Lung (tissue), 12 donors: ENCODE data around the gene C18orf54. TPM values are rescaled to one million over a fixed set of nuclear protein-coding genes. Genes with fewer than 3 reads are reported as not detected.

Experiments used
- ATAC-seq: fragments of 200-7000 bp; cut with Tn5 transposase; one replicate; pipeline ENCODE4 v1.9.1; 2020; ENCODE audit warnings: moderate number of reproducible peaks; ENCODE audit not compliant: insufficient read depth, low FRiP score
- DNase-seq, 3 donors: peaks; one replicate each; pipeline ENCODE4 v3.0.0-alpha.2; 2013 to 2017
- H3K27ac ChIP-seq, 2 donors: one replicate each; pipeline ENCODE4 v1.5.1; 2013; ENCODE audit warnings: mild to moderate bottlenecking in 2 of 2, moderate library complexity in 2 of 2, control low read depth in 1 of 2, inconsistent platforms in 1 of 2, low read depth in 1 of 2, low read length in 1 of 2
- H3K27me3 ChIP-seq, 3 donors: one replicate each; pipeline ENCODE4 v1.5.1; 2013; ENCODE audit warnings: low read length in 2 of 3; ENCODE audit not compliant: control insufficient read depth in 3 of 3, insufficient read depth in 3 of 3
- H3K36me3 ChIP-seq, 4 donors: one replicate each; pipeline ENCODE4 v1.5.1; 2013; ENCODE audit warnings: low read length in 4 of 4, mild to moderate bottlenecking in 1 of 4, moderate library complexity in 1 of 4; ENCODE audit not compliant: control insufficient read depth in 4 of 4, insufficient read depth in 4 of 4
- H3K4me1 ChIP-seq, 5 donors: one replicate each; pipeline ENCODE4 v1.5.1; 2013; ENCODE audit warnings: low read length in 5 of 5, mild to moderate bottlenecking in 2 of 5, moderate library complexity in 1 of 5; ENCODE audit not compliant: control insufficient read depth in 5 of 5, insufficient read depth in 5 of 5
- H3K4me3 ChIP-seq: one replicate; pipeline ENCODE4 v1.5.1; 2013; ENCODE audit warnings: mild to moderate bottlenecking, control low read depth, moderate library complexity
- H3K9ac ChIP-seq, 2 donors: one replicate each; pipeline ENCODE4 v1.5.1; 2013; ENCODE audit warnings: low read length in 2 of 2, control low read depth in 1 of 2; ENCODE audit not compliant: insufficient read depth in 1 of 2
- H3K9me3 ChIP-seq, 4 donors: one replicate each; pipeline ENCODE4 v1.5.1; 2013; ENCODE audit warnings: low read length in 3 of 4, mild to moderate bottlenecking in 1 of 4, moderate library complexity in 1 of 4; ENCODE audit not compliant: control insufficient read depth in 4 of 4, insufficient read depth in 3 of 4
- WGBS, 2 donors: extraction: QIAGEN DNeasy Blood & Tissue Kit; methylation state at CpG; one replicate each; pipeline ENCODE4 v1.1.7; 2013; 5-methylcytosine and 5-hydroxymethylcytosine counted together
- polyA plus RNA-seq, 2 donors: library from polyadenylated mRNA; stranded (reverse); fragments of 200-250 nt; gene quantifications; one replicate each; pipeline ENCODE4 v1.2.1, GENCODE V29; 2013
- total RNA-seq, 2 donors: library from RNA; depleted of rRNA in 1 of 2; stranded (reverse); fragments of >200 nt in 1 of 2; gene quantifications; one replicate each; pipeline ENCODE4 v1.2.1, GENCODE V29; 2014 to 2021
- TF ChIP-seq, protein P1 (sequence below): IDR thresholded peaks from 2 replicates; pipeline ENCODE4 v1.5.1; 2012; ENCODE audit warnings: mild to moderate bottlenecking; ENCODE audit errors: control extremely low read depth, extremely low read depth
- donor health status: control.
- donor health status: control.
- donor health status: Bipolar disorder and iron deficiency.
- donor health status: healthy.
- donor health status: DM: yes; HTN: yes; CAD: no.

Gene C18orf54
- total and polyA plus RNA-seq, 4 donors, result 0.49 to 11.6 (median 1.3) TPM

DNA sequence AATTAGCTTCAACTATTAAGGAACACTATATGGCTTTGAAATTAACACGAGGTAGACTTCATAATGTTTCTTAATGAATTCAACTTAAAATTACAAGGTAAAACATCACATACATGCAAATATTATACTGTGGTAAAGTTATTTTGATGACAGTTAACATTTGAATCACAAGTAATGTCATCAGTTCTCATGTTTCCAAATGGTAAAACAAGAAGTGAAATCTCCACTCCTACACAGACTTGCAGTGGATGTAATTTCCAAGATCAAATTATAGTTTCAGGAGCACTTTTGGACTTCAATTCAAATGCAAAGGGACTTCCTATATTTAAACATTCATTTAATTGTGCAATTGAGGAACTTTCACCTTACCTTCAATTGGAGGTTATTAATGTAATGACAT lies 39.1 kb downstream of the C18orf54 start:
- no peak for DNase-seq
- TF ChIP-seq, protein P1, sequence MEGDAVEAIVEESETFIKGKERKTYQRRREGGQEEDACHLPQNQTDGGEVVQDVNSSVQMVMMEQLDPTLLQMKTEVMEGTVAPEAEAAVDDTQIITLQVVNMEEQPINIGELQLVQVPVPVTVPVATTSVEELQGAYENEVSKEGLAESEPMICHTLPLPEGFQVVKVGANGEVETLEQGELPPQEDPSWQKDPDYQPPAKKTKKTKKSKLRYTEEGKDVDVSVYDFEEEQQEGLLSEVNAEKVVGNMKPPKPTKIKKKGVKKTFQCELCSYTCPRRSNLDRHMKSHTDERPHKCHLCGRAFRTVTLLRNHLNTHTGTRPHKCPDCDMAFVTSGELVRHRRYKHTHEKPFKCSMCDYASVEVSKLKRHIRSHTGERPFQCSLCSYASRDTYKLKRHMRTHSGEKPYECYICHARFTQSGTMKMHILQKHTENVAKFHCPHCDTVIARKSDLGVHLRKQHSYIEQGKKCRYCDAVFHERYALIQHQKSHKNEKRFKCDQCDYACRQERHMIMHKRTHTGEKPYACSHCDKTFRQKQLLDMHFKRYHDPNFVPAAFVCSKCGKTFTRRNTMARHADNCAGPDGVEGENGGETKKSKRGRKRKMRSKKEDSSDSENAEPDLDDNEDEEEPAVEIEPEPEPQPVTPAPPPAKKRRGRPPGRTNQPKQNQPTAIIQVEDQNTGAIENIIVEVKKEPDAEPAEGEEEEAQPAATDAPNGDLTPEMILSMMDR, result no peak
- H3K27me3 ChIP-seq, result no peaks in the 10 kb centered on the region
- H3K4me1 ChIP-seq, result no peaks in the 10 kb centered on the region
- no peak overlapping the region for H3K27ac ChIP-seq
- no peak for ATAC-seq
- 82% methylated on average over 1 of the region's 1 CpG for WGBS, 2 donors
- H3K9ac ChIP-seq, result no peak overlapping the region
- H3K9me3 ChIP-seq, result no peaks in the 10 kb centered on the region
- H3K4me3 ChIP-seq, result no peak overlapping the region
- no peaks in the 10 kb centered on the region for H3K36me3 ChIP-seq

DNA sequence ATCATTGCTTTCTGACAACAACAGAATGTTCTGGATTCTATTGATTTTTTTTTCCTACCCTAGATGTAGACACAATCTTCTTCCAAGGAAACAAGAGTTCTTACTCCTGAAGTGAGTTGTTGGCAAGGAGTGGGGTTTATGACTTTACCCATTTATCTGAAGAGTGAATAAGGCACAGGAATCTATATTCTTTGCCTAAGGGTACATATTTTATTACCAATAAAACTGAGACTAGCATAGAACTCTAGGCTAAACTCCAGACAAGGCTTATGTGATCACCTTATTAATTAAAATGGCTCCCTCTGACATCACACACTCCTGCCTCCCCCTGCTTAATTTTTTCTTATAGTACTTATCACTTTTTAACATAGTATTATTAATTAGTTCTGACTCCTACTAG lies 47.6 kb downstream of the C18orf54 start:
- Histone ChIP-seq H3K9me3 (no peaks in the 10 kb centered on the region), H3K4me3 (no peak overlapping the region), H3K36me3 (no peaks in the 10 kb centered on the region), H3K27ac (no peak overlapping the region), H3K27me3 (no peaks in the 10 kb centered on the region), H3K4me1 (no peaks in the 10 kb centered on the region), H3K9ac (no peak overlapping the region)
- TF ChIP-seq, protein P1, result no peak
- ATAC-seq, result no peak
- no peak for DNase-seq

DNA sequence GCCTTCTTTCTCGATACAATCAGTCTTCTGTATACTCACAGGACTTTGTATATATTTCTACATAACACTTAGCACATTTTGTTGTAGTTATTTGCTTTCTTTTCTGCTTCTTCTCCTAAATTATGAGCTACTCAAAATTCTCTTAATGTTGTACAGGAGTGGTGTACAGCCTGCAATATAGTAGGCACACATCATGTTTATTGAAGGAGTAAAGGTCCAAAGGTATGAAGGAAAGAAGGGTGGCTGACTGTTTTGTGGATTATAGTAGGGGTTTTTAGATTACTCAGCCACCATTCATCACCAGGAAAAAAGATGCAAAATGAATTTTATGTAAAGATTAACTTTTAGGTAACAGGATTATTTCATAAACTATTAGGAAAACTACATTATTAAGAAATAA lies 54.1 kb downstream of the C18orf54 start:
- WGBS, 2 donors, result 80 to 92% methylated on average over 1 of the region's 1 CpG
- TF ChIP-seq, protein P1, result no peak
- H3K27ac ChIP-seq, result no peak overlapping the region
- no peak overlapping the region for H3K4me3 ChIP-seq
- peaks cover 0 to 4% (median 0%) of the 10 kb centered on the region in 5 donors for H3K4me1 ChIP-seq
- no peaks in the 10 kb centered on the region for H3K27me3 ChIP-seq
- H3K9me3 ChIP-seq, result no peaks in the 10 kb centered on the region
- ATAC-seq, result no peak
- no peak overlapping the region for H3K9ac ChIP-seq
- no peaks in the 10 kb centered on the region for H3K36me3 ChIP-seq
- no peak for DNase-seq

DNA sequence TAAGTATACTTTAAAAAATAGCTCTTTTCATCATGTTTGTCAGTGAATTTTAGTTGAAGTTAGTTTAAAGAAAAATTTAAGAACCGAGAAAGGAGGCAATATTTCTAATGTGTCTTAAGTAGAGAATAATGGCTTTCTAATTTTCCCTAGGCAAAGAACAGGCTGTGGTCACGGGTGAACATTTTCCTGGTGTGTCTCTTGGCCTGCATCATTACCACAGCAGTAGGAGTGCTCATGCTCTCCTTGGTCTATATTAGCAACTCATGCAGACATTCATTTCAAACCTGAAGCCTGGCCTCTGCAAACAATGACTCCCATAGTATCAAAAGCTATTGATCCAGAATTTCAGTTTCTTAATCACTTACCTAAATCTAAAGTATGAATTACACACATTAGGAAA lies 57.4 kb downstream of the C18orf54 start:
- TF ChIP-seq, protein P1, result no peak
- Histone ChIP-seq H3K36me3 (no peaks in the 10 kb centered on the region), H3K9me3 (no peaks in the 10 kb centered on the region), H3K27ac (no peak overlapping the region), H3K4me1 (peaks cover 0 to 4% (median 0%) of the 10 kb centered on the region in 5 donors), H3K4me3 (no peak overlapping the region), H3K27me3 (no peaks in the 10 kb centered on the region), H3K9ac (no peak overlapping the region)
- DNase-seq (no peak), ATAC-seq (no peak)
- WGBS, 2 donors, result 93 to 97% methylated on average over 2 of the region's 2 CpGs
